HG03196 (cell line): ENCODE results near the gene MAGEB1.

ENCODE experiments used
- ATAC-seq: cut with Tn5 transposase; IDR thresholded peaks from one replicate; pipeline ENCODE4 v1.9.1; 2021; ENCODE audit not compliant: unreplicated experiment

The MAGEB1 gene

DNA sequence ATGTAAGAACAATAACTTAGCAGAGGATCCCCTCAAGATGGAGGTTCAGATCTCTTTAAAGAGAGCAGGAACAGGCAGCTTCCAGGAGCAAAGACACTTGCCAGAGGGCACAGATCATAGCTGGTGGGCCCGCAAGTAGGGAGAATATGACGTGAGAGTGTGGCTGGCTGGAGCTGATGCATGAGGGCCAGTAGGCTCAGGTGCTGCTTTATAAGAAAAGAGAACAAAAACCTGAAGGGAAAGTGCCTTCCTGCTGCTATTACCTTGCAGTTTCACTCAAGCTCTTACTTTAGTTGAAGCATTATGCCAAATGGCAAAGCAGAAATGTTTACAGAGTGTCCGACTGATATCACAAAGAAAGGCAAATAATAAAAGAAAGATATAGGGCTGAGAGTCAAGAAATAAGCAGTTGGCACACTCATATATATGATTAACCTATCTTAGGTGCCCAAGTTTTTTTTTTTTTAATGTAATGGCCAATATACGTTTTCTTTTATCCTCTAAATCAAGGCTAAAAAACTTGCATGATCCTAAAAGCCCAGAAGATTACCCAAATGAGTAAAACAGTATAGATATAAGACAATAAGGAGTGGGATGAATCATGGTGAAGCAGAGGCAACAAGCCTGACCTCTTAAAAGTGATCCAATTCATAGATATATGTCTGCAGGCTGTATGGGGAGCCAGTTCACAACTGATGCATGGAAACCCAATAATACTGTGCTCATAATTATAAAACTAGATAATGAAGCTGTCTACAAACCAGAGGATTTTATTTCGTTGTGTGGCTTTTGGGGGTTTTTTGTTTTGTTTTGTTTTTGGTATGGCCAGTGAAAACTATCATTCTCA lies 49.7 kb downstream of the MAGEB1 start:
- ATAC-seq, result no peak

- ATAC-seq, result no peak
Observed at GRCh38 chrX:30301208-30301607, 54.3 kb downstream of the MAGEB1 start.
